Mesenchymal stem cell (in vitro differentiated cells and primary cell): ENCODE results near the gene AIFM3.

Experiments used
- DNase-seq: peaks from one replicate; pipeline ENCODE4 v3.0.0-alpha.2; 2013
- H2AFZ ChIP-seq: one replicate; pipeline ENCODE4 v1.6.1; 2013; ENCODE audit warnings: low read depth, mild to moderate bottlenecking, control low read depth, inconsistent platforms, low read length, moderate library complexity
- H2AK5ac ChIP-seq: 2 replicates; pipeline ENCODE4 v1.6.1; 2013; ENCODE audit warnings: low read length, moderate library complexity, mild to moderate bottlenecking, inconsistent platforms; ENCODE audit not compliant: severe bottlenecking
- H2BK120ac ChIP-seq: one replicate; pipeline ENCODE4 v1.6.1; 2013; ENCODE audit warnings: low read depth, mild to moderate bottlenecking, inconsistent platforms, low read length, moderate library complexity
- H2BK12ac ChIP-seq, 2 experiments: one replicate each; pipeline ENCODE4 v1.6.1; 2013; ENCODE audit warnings: inconsistent platforms in 2 of 2, low read length in 2 of 2, mild to moderate bottlenecking in 2 of 2, moderate library complexity in 2 of 2, control low read depth in 1 of 2
- H2BK15ac ChIP-seq: one replicate; pipeline ENCODE4 v1.6.1; 2013; ENCODE audit warnings: mild to moderate bottlenecking, low read depth, inconsistent platforms; ENCODE audit not compliant: poor library complexity, severe bottlenecking
- H2BK5ac ChIP-seq: 2 replicates; pipeline ENCODE4 v1.6.1; 2013; ENCODE audit warnings: low read depth, mild to moderate bottlenecking, low read length, control low read depth, inconsistent platforms; ENCODE audit not compliant: poor library complexity, severe bottlenecking
- H3K14ac ChIP-seq, 2 experiments: one replicate each; pipeline ENCODE4 v1.6.1; 2013; ENCODE audit warnings: inconsistent platforms in 2 of 2, low read length in 2 of 2, control low read depth in 1 of 2, mild to moderate bottlenecking in 1 of 2, moderate library complexity in 1 of 2
- H3K18ac ChIP-seq, 2 experiments: one replicate each; pipeline ENCODE4 v1.6.1; 2013; ENCODE audit warnings: inconsistent platforms in 2 of 2, low read length in 2 of 2, control low read depth in 1 of 2, low read depth in 1 of 2, mild to moderate bottlenecking in 1 of 2
- H3K23ac ChIP-seq, 2 experiments: one replicate each; pipeline ENCODE4 v1.6.1; 2013; ENCODE audit warnings: inconsistent platforms in 2 of 2, low read length in 2 of 2, mild to moderate bottlenecking in 2 of 2, moderate library complexity in 2 of 2, control low read depth in 1 of 2
- H3K27ac ChIP-seq: 2 replicates; pipeline ENCODE4 v1.5.1; 2013; ENCODE audit warnings: mild to moderate bottlenecking, moderate library complexity, low read length, control low read depth, inconsistent platforms; ENCODE audit not compliant: poor library complexity, severe bottlenecking
- H3K27me3 ChIP-seq, 2 experiments: 2 replicates each; pipeline versions ENCODE4 v1.6.1 to v1.7.0; 2013; ENCODE audit warnings: low read length in 2 of 2, mild to moderate bottlenecking in 2 of 2, moderate library complexity in 2 of 2, control low read depth in 1 of 2, inconsistent platforms in 1 of 2; ENCODE audit not compliant: control insufficient read depth in 1 of 2, insufficient read depth in 1 of 2
- H3K36me3 ChIP-seq, 2 experiments: 2 replicates each; pipeline versions ENCODE4 v1.6.1 to v1.7.0; 2013; ENCODE audit warnings: low read length in 2 of 2, control low read depth in 1 of 2, inconsistent platforms in 1 of 2, low read depth in 1 of 2, mild to moderate bottlenecking in 1 of 2; ENCODE audit not compliant: insufficient read depth in 2 of 2, control insufficient read depth in 1 of 2
- H3K4ac ChIP-seq, 2 experiments: one replicate each; pipeline ENCODE4 v1.6.1; 2013; ENCODE audit warnings: inconsistent platforms in 2 of 2, low read length in 2 of 2, mild to moderate bottlenecking in 2 of 2, moderate library complexity in 2 of 2, control low read depth in 1 of 2, low read depth in 1 of 2
- H3K4me1 ChIP-seq: 2 replicates; pipeline ENCODE4 v1.6.1; 2013; ENCODE audit warnings: low read depth, low read length, control low read depth; ENCODE audit not compliant: control insufficient read depth, insufficient read depth
- H3K4me2 ChIP-seq: 2 replicates; pipeline ENCODE4 v1.6.1; 2013; ENCODE audit warnings: low read length, mild to moderate bottlenecking, inconsistent platforms; ENCODE audit not compliant: poor library complexity, severe bottlenecking
- H3K4me3 ChIP-seq, 2 experiments: 2 replicates each; pipeline versions ENCODE4 v1.5.1 to v1.7.0; 2013; ENCODE audit warnings: low read length in 2 of 2, mild to moderate bottlenecking in 2 of 2, control low read depth in 1 of 2, low read depth in 1 of 2; ENCODE audit not compliant: insufficient read depth in 1 of 2
- H3K79me1 ChIP-seq: replicated peaks from 2 replicates; pipeline ENCODE4 v1.6.1; 2013; ENCODE audit warnings: mild to moderate bottlenecking, control low read depth, low read length, inconsistent platforms; ENCODE audit not compliant: poor library complexity, severe bottlenecking
- H3K9ac ChIP-seq: 2 replicates; pipeline ENCODE4 v1.7.0; 2013; ENCODE audit warnings: mild to moderate bottlenecking, low read length, moderate library complexity
- H3K9me3 ChIP-seq: 2 replicates; pipeline ENCODE4 v1.7.0; 2013; ENCODE audit warnings: mild to moderate bottlenecking, low read length; ENCODE audit not compliant: control insufficient read depth
- H4K8ac ChIP-seq: one replicate; pipeline ENCODE4 v1.6.1; 2013; ENCODE audit warnings: inconsistent platforms, mild to moderate bottlenecking, low read length, moderate library complexity
- H4K91ac ChIP-seq: one replicate; pipeline ENCODE4 v1.6.1; 2013; ENCODE audit warnings: mild to moderate bottlenecking, low read length, inconsistent platforms
- WGBS: methylation state at CpG from one replicate; pipeline ENCODE4 v1.1.7; 2013; ENCODE audit warnings: mixed read lengths; 5-methylcytosine and 5-hydroxymethylcytosine counted together

AIFM3 gene

DNA sequence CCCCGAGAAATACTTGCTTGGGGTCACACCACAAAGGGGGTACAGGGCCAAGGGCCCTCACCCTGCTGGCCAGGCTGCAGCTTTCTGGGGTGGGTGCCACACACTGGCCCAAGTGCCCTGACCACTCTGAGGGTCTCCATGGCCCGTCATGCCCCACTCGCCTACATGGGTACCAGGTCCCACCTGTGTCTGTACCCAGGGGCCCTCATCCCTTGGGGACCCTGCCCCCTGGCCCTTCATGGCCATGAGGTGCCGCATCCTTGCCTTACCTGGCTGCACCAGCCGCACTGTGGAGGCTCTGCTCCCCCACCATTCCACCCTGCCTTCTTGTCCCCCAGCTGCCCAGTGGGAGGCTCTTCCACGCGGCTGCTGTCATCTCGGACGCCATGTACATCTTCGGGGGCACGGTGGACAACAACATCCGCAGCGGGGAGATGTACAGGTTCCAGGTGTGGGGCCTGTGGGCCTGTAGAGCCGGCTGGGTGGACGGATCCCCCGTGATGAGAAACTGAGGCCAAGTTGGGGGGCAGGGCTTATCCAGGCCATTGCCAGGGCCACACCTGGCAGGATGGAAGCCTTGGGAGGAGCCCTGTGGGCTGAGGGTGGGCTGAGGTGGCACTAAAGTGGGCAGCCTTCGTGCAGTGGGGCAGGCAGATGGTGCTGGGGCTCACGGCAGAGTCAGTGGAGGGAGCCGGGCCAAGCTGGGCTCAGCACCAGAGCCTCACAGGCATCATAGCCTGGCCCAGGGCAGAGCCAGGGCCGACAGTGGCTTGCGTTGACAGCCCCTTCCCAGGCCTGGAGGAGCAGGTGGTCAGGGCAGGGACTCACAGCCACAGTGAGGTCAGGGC lies 25.6 kb downstream of the AIFM3 start:
- H2AFZ ChIP-seq, result no peak overlapping the region
- no peak overlapping the region for H2BK5ac ChIP-seq
- no peak overlapping the region for H3K18ac ChIP-seq
- no peak overlapping the region for H3K14ac ChIP-seq
- H2BK120ac ChIP-seq, result no peak overlapping the region
- no peaks in the 10 kb centered on the region for H3K9me3 ChIP-seq
- H2BK12ac ChIP-seq, result no peak overlapping the region
- no peak overlapping the region for H2BK15ac ChIP-seq
- DNase-seq, result no peak
- no peak overlapping the region for H4K8ac ChIP-seq
- no peak overlapping the region for H3K9ac ChIP-seq
- peaks cover 75 to 96% of the 10 kb centered on the region in 2 experiments for H3K36me3 ChIP-seq
- H3K4me1 ChIP-seq, result peaks cover 6% of the 10 kb centered on the region
- no peak overlapping the region for H3K4me3 ChIP-seq
- H3K4ac ChIP-seq, result no peak overlapping the region
- H3K79me1 ChIP-seq, result peaks cover 21% of the 10 kb centered on the region
- H3K23ac ChIP-seq, result no peak overlapping the region
- H3K4me2 ChIP-seq, result no peak overlapping the region
- H3K27me3 ChIP-seq, result no peaks in the 10 kb centered on the region
- H4K91ac ChIP-seq, result no peak overlapping the region
- H2AK5ac ChIP-seq, result no peak overlapping the region
- WGBS, result 91% methylated on average over 21 of the region's 21 CpGs
- H3K27ac ChIP-seq, result no peak overlapping the region

DNA sequence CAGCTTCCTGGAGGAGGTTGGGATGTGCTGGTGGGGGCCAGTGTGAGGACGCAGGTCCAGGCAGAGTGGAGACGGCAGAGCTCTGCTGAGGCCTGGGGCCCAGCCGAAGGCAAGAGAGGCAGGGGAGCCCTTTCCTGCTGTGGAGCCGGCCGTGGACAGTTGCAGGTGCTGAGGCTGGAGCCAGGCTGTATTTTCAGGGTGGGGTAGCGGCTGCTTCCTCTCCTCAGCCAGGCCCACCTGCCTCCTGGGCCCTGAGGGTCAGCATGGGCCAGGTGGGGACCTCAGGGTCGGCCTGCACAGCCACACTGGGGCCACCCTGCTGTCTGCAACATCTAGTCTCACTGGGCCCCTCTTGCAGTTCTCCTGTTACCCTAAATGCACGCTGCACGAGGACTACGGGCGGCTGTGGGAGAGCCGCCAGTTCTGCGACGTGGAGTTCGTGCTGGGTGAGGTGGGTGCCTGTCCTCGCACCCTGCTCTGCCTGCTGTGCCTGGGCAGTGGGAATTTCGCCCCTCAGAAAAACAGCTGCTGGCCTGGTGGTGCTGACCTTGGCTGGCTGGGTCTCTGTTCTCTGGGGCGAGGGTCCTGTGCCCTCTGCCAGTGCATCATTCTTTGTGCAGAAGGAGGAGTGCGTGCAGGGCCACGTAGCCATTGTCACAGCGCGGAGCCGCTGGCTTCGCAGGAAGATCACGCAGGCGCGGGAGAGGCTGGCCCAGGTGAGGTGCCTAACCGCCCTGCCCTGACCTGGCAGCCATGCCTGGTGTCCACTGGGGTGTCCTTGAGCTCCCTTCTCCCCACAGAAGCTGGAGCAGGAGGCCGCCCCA lies 26.5 kb downstream of the AIFM3 start:
- Histone ChIP-seq H4K8ac (no peak overlapping the region), H3K9ac (no peak overlapping the region), H3K9me3 (no peaks in the 10 kb centered on the region), H3K4me2 (no peak overlapping the region), H3K18ac (no peak overlapping the region), H3K27ac (no peak overlapping the region), H2BK15ac (no peak overlapping the region), H2BK5ac (no peak overlapping the region), H3K4me1 (peaks cover 7% of the 10 kb centered on the region), H2AFZ (no peak overlapping the region), H3K4ac (no peak overlapping the region), H2BK12ac (no peak overlapping the region), H4K91ac (no peak overlapping the region), H3K4me3 (no peak overlapping the region), H3K27me3 (no peaks in the 10 kb centered on the region), H3K14ac (no peak overlapping the region), H2AK5ac (no peak overlapping the region), H3K23ac (no peak overlapping the region), H3K79me1 (peaks cover 23% of the 10 kb centered on the region), H2BK120ac (no peak overlapping the region), H3K36me3 (peaks cover 75 to 96% of the 10 kb centered on the region in 2 experiments)
- WGBS, result 96% methylated on average over 29 of the region's 29 CpGs
- DNase-seq, result no peak

DNA sequence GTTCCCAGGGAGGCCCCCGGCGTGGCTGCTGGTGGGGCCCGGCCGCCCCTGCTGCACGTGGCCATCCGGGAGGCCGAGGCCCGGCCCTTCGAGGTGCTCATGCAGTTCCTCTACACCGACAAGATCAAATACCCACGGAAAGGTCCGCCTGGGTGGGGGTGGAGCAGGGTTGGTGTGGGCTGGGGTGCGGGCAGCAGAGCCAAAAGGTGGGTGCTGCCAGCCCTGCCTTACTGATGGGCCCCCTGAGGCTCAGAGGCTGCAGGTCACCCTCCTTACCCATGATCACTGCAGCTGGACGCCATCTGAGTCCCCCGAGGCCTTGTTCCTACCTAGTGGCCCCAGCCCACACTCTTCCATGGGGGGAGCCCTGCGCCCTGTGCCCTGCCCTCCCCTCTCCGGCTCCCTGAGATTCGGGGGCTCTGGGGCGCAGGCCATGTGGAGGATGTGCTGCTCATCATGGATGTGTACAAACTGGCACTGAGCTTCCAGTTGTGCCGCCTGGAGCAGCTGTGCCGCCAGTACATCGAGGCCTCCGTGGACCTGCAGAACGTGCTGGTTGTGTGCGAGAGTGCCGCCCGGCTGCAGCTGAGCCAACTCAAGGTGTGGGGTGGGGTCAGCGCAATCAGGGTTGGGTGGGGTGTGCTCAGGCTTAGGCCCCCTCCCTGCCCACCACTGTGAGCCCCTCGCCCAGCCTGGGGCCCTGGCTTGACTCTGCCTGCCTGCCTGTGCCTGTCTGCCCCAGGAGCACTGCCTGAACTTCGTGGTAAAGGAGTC lies 27.3 kb downstream of the AIFM3 start:
- Histone ChIP-seq H2BK15ac (no peak overlapping the region), H3K36me3 (peaks cover 79 to 96% of the 10 kb centered on the region in 2 experiments), H3K18ac (no peak overlapping the region), H2AFZ (no peak overlapping the region), H3K4me1 (peaks cover 9% of the 10 kb centered on the region), H3K9me3 (no peaks in the 10 kb centered on the region), H3K27me3 (no peaks in the 10 kb centered on the region), H3K27ac (no peak overlapping the region), H2BK12ac (no peak overlapping the region), H4K91ac (no peak overlapping the region), H2BK120ac (no peak overlapping the region), H2BK5ac (no peak overlapping the region), H3K14ac (no peak overlapping the region), H3K4me2 (no peak overlapping the region), H4K8ac (no peak overlapping the region), H2AK5ac (no peak overlapping the region), H3K23ac (no peak overlapping the region), H3K79me1 (peaks cover 21% of the 10 kb centered on the region), H3K9ac (no peak overlapping the region), H3K4ac (no peak overlapping the region), H3K4me3 (peak overlapping the region in 1 of 2 experiments; percentile 19)
- DNase-seq, result no peak
- WGBS, result 94% methylated on average over 22 of the region's 30 CpGs

DNA sequence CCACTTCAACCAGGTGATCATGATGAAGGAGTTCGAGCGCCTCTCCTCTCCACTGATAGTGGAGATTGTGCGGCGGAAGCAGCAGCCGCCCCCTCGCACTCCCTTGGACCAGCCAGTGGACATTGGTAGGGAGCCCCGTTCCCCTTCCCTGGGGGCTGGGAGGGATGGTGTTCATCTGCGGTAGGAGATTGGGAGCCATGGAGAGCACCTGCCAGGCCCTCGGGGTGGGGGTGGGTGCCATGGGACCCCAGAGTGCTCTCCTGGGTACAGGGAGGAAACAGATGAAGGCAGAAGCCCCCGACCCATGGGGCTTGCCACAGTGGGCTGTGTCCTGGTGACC lies 27.8 kb downstream of the AIFM3 start:
- Histone ChIP-seq H3K9me3 (no peaks in the 10 kb centered on the region), H3K23ac (no peak overlapping the region), H2AK5ac (no peak overlapping the region), H3K79me1 (peaks cover 25% of the 10 kb centered on the region), H4K8ac (no peak overlapping the region), H3K27me3 (no peaks in the 10 kb centered on the region), H3K4me1 (peaks cover 9% of the 10 kb centered on the region), H3K27ac (no peak overlapping the region), H4K91ac (no peak overlapping the region), H3K4me3 (peak overlapping the region in 1 of 2 experiments; percentile 19), H3K14ac (no peak overlapping the region), H2BK120ac (no peak overlapping the region), H3K9ac (no peak overlapping the region), H2BK12ac (no peak overlapping the region), H2AFZ (no peak overlapping the region), H3K18ac (no peak overlapping the region), H3K4ac (no peak overlapping the region), H2BK15ac (no peak overlapping the region), H2BK5ac (no peak overlapping the region), H3K36me3 (peaks cover 85 to 98% of the 10 kb centered on the region in 2 experiments), H3K4me2 (no peak overlapping the region)
- WGBS, result 98% methylated on average over 10 of the region's 10 CpGs
- DNase-seq, result no peak
